Naive thymus-derived CD4-positive, alpha-beta T cell (primary cell): ENCODE data around the gene EGFLAM. TPM values are rescaled to one million over a fixed set of nuclear protein-coding genes. Genes with fewer than 3 reads are reported as not detected.
"Not testable (repeated sequence)": the region's sequence is repeated elsewhere in the genome, so short reads cannot be mapped to it uniquely, and the experiment has no call there.

Source experiments
- ATAC-seq: fragments of 150-1000 bp; cut with Tn5 transposase; 2 replicates; pipeline ENCODE4 v1.10.0; 2021; ENCODE audit warnings: mild to moderate bottlenecking, moderate library complexity
- CTCF ChIA-PET: fragments of 350-600 bp; sonication (Branson Sonifier 250); formaldehyde crosslinking; loops from one replicate; lab custom pipeline; 2021; ENCODE audit warnings: antibody characterized with exemption; lab: Charles Lee
- POLR2A ChIA-PET: fragments of 350-600 bp; sonication (Branson Sonifier 250); formaldehyde crosslinking; loops from one replicate; lab custom pipeline; 2021; ENCODE audit warnings: antibody characterized with exemption, inconsistent platforms; lab: Charles Lee
- DNase-seq, 9 donors: peaks; one replicate each; pipeline versions ENCODE4 v3.0.0 to v3.0.0-alpha.2; 2020 to 2022; ENCODE audit warnings: mixed read lengths in 1 of 9
- H3K27ac ChIP-seq: one replicate; pipeline ENCODE4 v1.7.0; 2013; ENCODE audit warnings: mild to moderate bottlenecking, low read depth, low read length, moderate library complexity
- H3K27me3 ChIP-seq, 2 donors: one replicate each; pipeline ENCODE4 v1.7.0; 2013; ENCODE audit warnings: low read length in 2 of 2, mild to moderate bottlenecking in 2 of 2, moderate library complexity in 2 of 2; ENCODE audit not compliant: control insufficient read depth in 2 of 2, insufficient read depth in 2 of 2
- H3K36me3 ChIP-seq, 3 experiments: 1 replicate in 2 of 3; 2 replicates in 1 of 3; pipeline ENCODE4 v1.7.0; 2013; ENCODE audit warnings: low read length in 3 of 3, mild to moderate bottlenecking in 3 of 3, moderate library complexity in 1 of 3; ENCODE audit not compliant: insufficient read depth in 3 of 3, control insufficient read depth in 2 of 3
- H3K4me1 ChIP-seq, 2 donors: one replicate each; pipeline ENCODE4 v1.7.0; 2013; ENCODE audit warnings: low read length in 2 of 2, mild to moderate bottlenecking in 2 of 2, moderate library complexity in 1 of 2; ENCODE audit not compliant: control insufficient read depth in 2 of 2, insufficient read depth in 2 of 2
- H3K4me3 ChIP-seq: 2 replicates; pipeline ENCODE4 v1.7.0; 2013; ENCODE audit warnings: mild to moderate bottlenecking, low read length
- H3K9me3 ChIP-seq, 3 experiments: 1 replicate in 2 of 3; 2 replicates in 1 of 3; pipeline ENCODE4 v1.7.0; 2013; ENCODE audit warnings: low read length in 3 of 3; ENCODE audit not compliant: control insufficient read depth in 2 of 3
- H3K27ac Mint-ChIP-seq, 9 donors: one replicate each; pipeline ENCODE4 v1.8.0; 2020 to 2022; ENCODE audit warnings: mixed read lengths in 9 of 9, mild to moderate bottlenecking in 8 of 9, moderate library complexity in 5 of 9, inconsistent platforms in 2 of 9
- H3K27me3 Mint-ChIP-seq, 5 donors: one replicate each; pipeline ENCODE4 v1.8.0; 2021 to 2022; ENCODE audit warnings: mixed read lengths in 5 of 5, mild to moderate bottlenecking in 1 of 5
- H3K36me3 Mint-ChIP-seq, 5 donors: one replicate each; pipeline ENCODE4 v1.8.0; 2020 to 2022; ENCODE audit warnings: mixed read lengths in 5 of 5, mild to moderate bottlenecking in 3 of 5, inconsistent platforms in 1 of 5
- H3K4me1 Mint-ChIP-seq, 7 donors: one replicate each; pipeline ENCODE4 v1.8.0; 2020 to 2022; ENCODE audit warnings: mixed read lengths in 7 of 7, mild to moderate bottlenecking in 3 of 7, inconsistent platforms in 1 of 7
- H3K4me3 Mint-ChIP-seq, 10 donors: one replicate each; pipeline ENCODE4 v1.8.0; 2020 to 2022; ENCODE audit warnings: mild to moderate bottlenecking in 10 of 10, mixed read lengths in 10 of 10, moderate library complexity in 6 of 10, inconsistent platforms in 2 of 10
- H3K9me3 Mint-ChIP-seq, 11 donors: one replicate each; pipeline ENCODE4 v1.8.0; 2020 to 2022; ENCODE audit warnings: mixed read lengths in 11 of 11, mild to moderate bottlenecking in 4 of 11, inconsistent platforms in 1 of 11, moderate library complexity in 1 of 11
- intact Hi-C, 2 donors: fragments of 100-400 bp; cut with micrococcal nuclease; formaldehyde crosslinking; loops; one replicate each; pipeline ENCODE4 v1.15.1; 2023
- polyA plus RNA-seq, 2 donors: library from polyadenylated mRNA; unstranded; fragments of 300-500 nt; fragmentation: Illumina TruSeq; gene quantifications; one replicate each; pipeline ENCODE4 v1.2.3, GENCODE V29; 2021
- total RNA-seq, 6 experiments: library from RNA in 5 of 6; stranded (reverse) in 5 of 6; gene quantifications; 1 replicate in 5 of 6; 2 replicates in 1 of 6; pipeline ENCODE4 v1.2.3 and lab custom pipeline; 2021 to 2026

EGFLAM gene
- total and polyA plus RNA-seq, 7 experiments from 2014 or later = not detected

DNA sequence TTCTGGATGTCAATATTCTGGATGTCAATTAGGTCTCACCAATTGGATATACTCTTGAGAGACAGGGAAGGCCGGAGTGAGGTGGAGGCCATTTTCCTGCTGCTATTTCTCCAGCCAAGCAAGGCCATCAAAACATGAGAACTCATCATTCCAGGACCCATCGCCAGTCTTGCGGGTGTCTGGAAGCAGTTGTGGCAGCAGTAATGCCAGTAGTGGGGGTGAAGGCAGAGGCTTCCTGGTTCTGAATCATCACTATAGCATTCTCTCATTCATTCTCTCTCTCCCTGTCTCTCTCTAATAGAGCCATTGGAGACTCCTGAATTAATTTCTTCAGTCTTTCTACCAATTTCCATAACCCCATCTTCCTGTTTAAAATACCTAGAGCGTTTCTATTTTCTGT, 71.8 kb downstream of the EGFLAM start:
- H3K4me1 ChIP-seq = no peaks in the 10 kb centered on the region
- ChIA-PET POLR2A (no interaction called here), CTCF (no interaction called here)
- ATAC-seq (no peak), DNase-seq (no peak)
- H3K27ac ChIP-seq = no peak overlapping the region
- intact Hi-C loops = no loop called here
- peaks cover 0 to 8% (median 0%) of the 10 kb centered on the region in 7 donors for H3K4me1 Mint-ChIP-seq
- no peak overlapping the region for H3K4me3 Mint-ChIP-seq
- no peak overlapping the region for H3K4me3 ChIP-seq
- H3K27ac Mint-ChIP-seq = no peak overlapping the region
- H3K36me3 Mint-ChIP-seq = peaks cover 0 to 4% (median 0%) of the 10 kb centered on the region in 5 donors
- peaks cover 0 to 5% (median 0%) of the 10 kb centered on the region in 5 donors for H3K27me3 Mint-ChIP-seq
- no peaks in the 10 kb centered on the region for H3K27me3 ChIP-seq
- no peaks in the 10 kb centered on the region for H3K36me3 ChIP-seq
- peaks cover 0 to 15% (median 4%) of the 10 kb centered on the region in 11 donors for H3K9me3 Mint-ChIP-seq
- H3K9me3 ChIP-seq = no peaks in the 10 kb centered on the region

DNA sequence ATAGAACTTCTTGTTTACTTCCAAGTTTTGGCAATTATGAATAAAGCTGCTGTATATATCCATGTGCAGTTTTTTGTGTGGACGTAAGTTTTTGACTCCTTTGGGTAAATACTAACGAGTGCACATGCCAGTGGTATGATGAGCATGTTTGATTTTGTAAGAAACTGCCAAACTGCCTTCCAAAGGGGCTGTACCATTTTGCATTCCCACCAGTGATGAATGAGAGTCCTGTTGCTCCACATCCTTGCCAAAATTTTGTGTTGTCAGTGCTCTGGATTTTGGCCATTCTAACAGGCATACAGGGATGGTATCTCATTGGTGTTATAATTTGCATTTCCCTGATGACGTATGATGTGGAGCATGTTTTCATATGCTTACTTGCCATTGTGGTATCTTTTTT, 73.5 kb downstream of the EGFLAM start:
- Mint-ChIP-seq H3K4me1 (peaks cover 0 to 8% (median 0%) of the 10 kb centered on the region in 7 donors), H3K9me3 (peaks cover 0 to 15% (median 4%) of the 10 kb centered on the region in 11 donors), H3K4me3 (no peak overlapping the region), H3K36me3 (peaks cover 0 to 4% (median 0%) of the 10 kb centered on the region in 5 donors), H3K27me3 (peaks cover 0 to 7% (median 0%) of the 10 kb centered on the region in 5 donors), H3K27ac (no peak overlapping the region)
- H3K4me1 ChIP-seq = no peaks in the 10 kb centered on the region
- no peak overlapping the region for H3K27ac ChIP-seq
- no peaks in the 10 kb centered on the region for H3K9me3 ChIP-seq
- DNase-seq (no peak), ATAC-seq (no peak)
- no peaks in the 10 kb centered on the region for H3K36me3 ChIP-seq
- no peak overlapping the region for H3K4me3 ChIP-seq
- intact Hi-C loops = no loop called here
- no peaks in the 10 kb centered on the region for H3K27me3 ChIP-seq
- POLR2A ChIA-PET = no interaction called here
- CTCF ChIA-PET = no interaction called here

- H3K27ac Mint-ChIP-seq, ATAC-seq, intact Hi-C loops, DNase-seq, H3K4me1 Mint-ChIP-seq, H3K36me3 ChIP-seq, H3K9me3 ChIP-seq, H3K27ac ChIP-seq, H3K4me1 ChIP-seq, H3K36me3 Mint-ChIP-seq, H3K4me3 Mint-ChIP-seq, H3K27me3 ChIP-seq, H3K4me3 ChIP-seq, POLR2A ChIA-PET: not testable (repeated sequence)
- peaks cover 0 to 15% (median 4%) of the 10 kb centered on the region in 11 donors for H3K9me3 Mint-ChIP-seq
- peaks cover 0 to 12% (median 0%) of the 10 kb centered on the region in 5 donors for H3K27me3 Mint-ChIP-seq
- CTCF ChIA-PET = interaction anchor here (0.6 kb wide), 1 partner anchor 28 kb away, joined by 3 read pairs; no protein-coding TSS in a partner anchor
Measured at GRCh38 chr5:38333181-38333580, 74.8 kb downstream of the EGFLAM start.

- peaks cover 5 to 29% (median 8%) of the 10 kb centered on the region in 5 donors for H3K27me3 Mint-ChIP-seq
- peak overlapping the region in 8 of 10 donors; percentile 33 to 69 (median 59) for H3K4me3 Mint-ChIP-seq
- Histone ChIP-seq H3K27ac (no peak overlapping the region), H3K4me1 (no peaks in the 10 kb centered on the region), H3K4me3 (no peak overlapping the region), H3K36me3 (no peaks in the 10 kb centered on the region), H3K27me3 (no peaks in the 10 kb centered on the region), H3K9me3 (no peaks in the 10 kb centered on the region)
- DNase-seq (peak in 4 of 9 donors; percentile 1 to 19 (median 9)), ATAC-seq (peak; percentile 20)
- CTCF ChIA-PET = no interaction called here
- H3K36me3 Mint-ChIP-seq = no peaks in the 10 kb centered on the region
- H3K4me1 Mint-ChIP-seq = peaks cover 0 to 11% (median 6%) of the 10 kb centered on the region in 7 donors
- intact Hi-C loops = no loop called here
- peak overlapping the region in 2 of 9 donors; percentile 46 to 51 for H3K27ac Mint-ChIP-seq
- POLR2A ChIA-PET = no interaction called here
- H3K9me3 Mint-ChIP-seq = peaks cover 0 to 2% (median 0%) of the 10 kb centered on the region in 11 donors
Measured at GRCh38 chr5:38338455-38338854, 80.1 kb downstream of the EGFLAM start.

GRCh38 chr5:38339446-38339845, 81.1 kb downstream of the EGFLAM start:
- Mint-ChIP-seq H3K4me3 (no peak overlapping the region), H3K9me3 (no peaks in the 10 kb centered on the region)

DNA sequence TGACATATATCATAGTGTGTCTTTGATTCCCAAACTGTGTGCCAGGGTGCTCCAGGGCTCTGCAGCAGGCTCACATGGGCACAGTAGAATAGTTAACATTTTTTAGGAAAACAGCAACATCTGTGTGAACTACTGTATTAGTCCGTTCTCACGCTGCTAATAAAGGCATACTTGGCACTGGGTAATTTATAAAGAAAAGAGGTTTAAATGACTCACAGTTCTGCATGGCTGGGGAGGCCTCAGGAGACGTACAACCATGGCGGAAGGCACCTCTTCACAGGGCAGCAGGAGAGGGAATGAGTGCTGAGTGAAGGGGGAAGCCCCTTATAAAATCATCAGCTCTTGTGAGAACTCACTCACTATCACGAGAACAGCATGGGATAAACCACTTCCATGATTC, 82.7 kb downstream of the EGFLAM start:
- CTCF ChIA-PET = no interaction called here
- H3K9me3 Mint-ChIP-seq = no peaks in the 10 kb centered on the region
- POLR2A ChIA-PET = no interaction called here
- Histone ChIP-seq H3K27me3 (no peaks in the 10 kb centered on the region), H3K4me1 (no peaks in the 10 kb centered on the region), H3K9me3 (no peaks in the 10 kb centered on the region), H3K36me3 (no peaks in the 10 kb centered on the region), H3K4me3 (no peak overlapping the region), H3K27ac (no peak overlapping the region)
- H3K4me1 Mint-ChIP-seq = peaks cover 0 to 11% (median 6%) of the 10 kb centered on the region in 7 donors
- peaks cover 5 to 23% (median 9%) of the 10 kb centered on the region in 5 donors for H3K27me3 Mint-ChIP-seq
- H3K36me3 Mint-ChIP-seq = no peaks in the 10 kb centered on the region
- DNase-seq (no peak), ATAC-seq (no peak)
- H3K27ac Mint-ChIP-seq = no peak overlapping the region
- no peak overlapping the region for H3K4me3 Mint-ChIP-seq
- intact Hi-C loops = no loop called here

More at GRCh38 chr5:38339446-38339845, 81.1 kb downstream of the EGFLAM start:
- H3K36me3 Mint-ChIP-seq = no peaks in the 10 kb centered on the region
- H3K27ac Mint-ChIP-seq = no peak overlapping the region
- no peaks in the 10 kb centered on the region for H3K27me3 ChIP-seq
- no peak for DNase-seq
- peaks cover 5 to 29% (median 8%) of the 10 kb centered on the region in 5 donors for H3K27me3 Mint-ChIP-seq
- H3K27ac ChIP-seq = no peak overlapping the region
- H3K9me3 ChIP-seq = no peaks in the 10 kb centered on the region
- ChIA-PET POLR2A (no interaction called here), CTCF (no interaction called here)
- H3K4me3 ChIP-seq = no peak overlapping the region
- no peaks in the 10 kb centered on the region for H3K36me3 ChIP-seq
- peaks cover 0 to 11% (median 6%) of the 10 kb centered on the region in 7 donors for H3K4me1 Mint-ChIP-seq
- no peaks in the 10 kb centered on the region for H3K4me1 ChIP-seq
- intact Hi-C loops = no loop called here
- ATAC-seq = no peak

GRCh38 chr5:38341641-38342040, 83.3 kb downstream of the EGFLAM start:
- Histone ChIP-seq H3K36me3 (no peaks in the 10 kb centered on the region), H3K27me3 (no peaks in the 10 kb centered on the region), H3K27ac (no peak overlapping the region), H3K4me3 (no peak overlapping the region), H3K9me3 (no peaks in the 10 kb centered on the region), H3K4me1 (no peaks in the 10 kb centered on the region)
- CTCF ChIA-PET = interaction anchor here (0.7 kb wide), 1 partner anchor 199 kb away, joined by 3 read pairs; no protein-coding TSS in a partner anchor
- Mint-ChIP-seq H3K36me3 (no peaks in the 10 kb centered on the region), H3K4me3 (no peak overlapping the region), H3K27me3 (peaks cover 5 to 23% (median 9%) of the 10 kb centered on the region in 5 donors), H3K4me1 (peaks cover 0 to 11% (median 6%) of the 10 kb centered on the region in 7 donors), H3K27ac (no peak overlapping the region), H3K9me3 (peaks cover 0 to 2% (median 0%) of the 10 kb centered on the region in 11 donors)
- no peak for DNase-seq
- POLR2A ChIA-PET = no interaction called here
- ATAC-seq = no peak
- intact Hi-C loops = no loop called here
